HFFc6 (cell line): ENCODE results near the gene HES4. TPM values are rescaled to one million over a fixed set of nuclear protein-coding genes. Genes with fewer than 3 reads are reported as not detected.

Experiments used
- DNase-seq: peaks from one replicate; pipeline ENCODE4 v3.0.0-alpha.2; 2018
- H3K27ac Mint-ChIP-seq: 2 replicates; pipeline ENCODE4 v1.8.0; 2020; ENCODE audit warnings: mild to moderate bottlenecking, mixed read lengths
- H3K27me3 Mint-ChIP-seq: 2 replicates; pipeline ENCODE4 v1.8.0; 2021; ENCODE audit warnings: mild to moderate bottlenecking, moderate library complexity, mixed read lengths; ENCODE audit not compliant: insufficient read depth
- H3K36me3 Mint-ChIP-seq: 2 replicates; pipeline ENCODE4 v1.8.0; 2021; ENCODE audit warnings: low read depth, mixed read lengths
- H3K4me1 Mint-ChIP-seq: 2 replicates; pipeline ENCODE4 v1.8.0; 2020; ENCODE audit warnings: low read depth, mixed read lengths
- H3K4me3 Mint-ChIP-seq: 2 replicates; pipeline ENCODE4 v1.8.0; 2020; ENCODE audit warnings: mild to moderate bottlenecking, moderate library complexity, mixed read lengths
- H3K9me3 Mint-ChIP-seq: 2 replicates; pipeline ENCODE4 v1.8.0; 2020; ENCODE audit warnings: mild to moderate bottlenecking, mixed read lengths
- CTCF ChIP-seq: fragments of 200-600 bp; sonication (generic); IDR thresholded peaks from 2 replicates; pipeline ENCODE4 v1.5.0; 2021; ENCODE audit warnings: antibody characterized with exemption, mild to moderate bottlenecking
- long read RNA-seq: library from polyadenylated mRNA; unstranded; transcript quantifications from one replicate; pipeline ENCODE4 v2.0.0, GENCODE V29; 2019
- total RNA-seq, 6 experiments: library from RNA; stranded (reverse); fragmentation: NEBNext Ultra II Directional; extraction: Animal tissue kit (Norgen Biotek cat#: 25700); gene quantifications; 2 replicates in 1 of 6; 3 replicates in 5 of 6; pipeline ENCODE4 v1.2.3, GENCODE V29; 2021

Gene HES4, protein sequence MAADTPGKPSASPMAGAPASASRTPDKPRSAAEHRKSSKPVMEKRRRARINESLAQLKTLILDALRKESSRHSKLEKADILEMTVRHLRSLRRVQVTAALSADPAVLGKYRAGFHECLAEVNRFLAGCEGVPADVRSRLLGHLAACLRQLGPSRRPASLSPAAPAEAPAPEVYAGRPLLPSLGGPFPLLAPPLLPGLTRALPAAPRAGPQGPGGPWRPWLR
- total RNA-seq = 10 to 100 TPM; 14.1 to 17.4 (median 15.6) TPM
- long read RNA-seq, partial matches to known transcripts = 1 of 6 reads
- long read RNA-seq, other reads (novel, unspliced or antisense) = 1 of 6 reads

DNA sequence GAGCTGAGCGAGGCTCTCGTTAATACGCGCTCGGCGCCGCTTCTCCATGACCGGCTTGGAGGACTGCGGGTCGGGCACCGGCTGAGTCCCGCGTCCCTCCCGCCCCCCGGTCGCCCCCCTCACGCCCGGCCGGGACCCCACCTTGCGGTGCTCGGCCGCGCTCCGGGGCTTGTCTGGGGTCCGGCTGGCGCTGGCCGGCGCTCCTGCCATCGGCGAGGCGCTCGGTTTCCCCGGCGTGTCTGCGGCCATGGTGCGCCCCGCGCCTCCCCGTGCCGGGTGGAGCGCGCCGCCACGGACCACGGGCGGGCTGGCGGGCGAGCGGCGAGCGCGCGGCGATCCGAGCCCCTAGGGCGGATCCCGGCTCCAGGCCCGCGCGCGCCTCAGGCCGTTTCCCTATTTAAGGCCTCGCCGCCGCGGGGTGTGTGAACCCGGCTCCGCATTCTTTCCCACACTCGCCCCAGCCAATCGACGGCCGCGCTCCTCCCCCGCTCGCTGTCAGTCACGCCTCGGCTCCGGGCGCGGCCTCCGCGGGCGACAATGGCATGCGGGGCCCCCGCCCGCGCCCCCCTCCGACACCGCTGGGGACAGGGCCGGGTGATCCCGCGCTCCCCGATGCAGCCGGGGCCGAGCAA, at the start of gene HES4:
Gene HES4 (minus strand): TSS at position 373 of the 632 bp plus-strand sequence. CDS start 124 bp downstream, at position 249.
- no peaks in the 10 kb centered on the region for H3K9me3 Mint-ChIP-seq
- peak; percentile 88 for DNase-seq
- no peaks in the 10 kb centered on the region for H3K36me3 Mint-ChIP-seq
- peaks cover 16% of the 10 kb centered on the region for H3K4me1 Mint-ChIP-seq
- H3K27me3 Mint-ChIP-seq = peaks cover 5% of the 10 kb centered on the region
- peak within 1 kb of the TSS; percentile 83 for H3K4me3 Mint-ChIP-seq
- TF ChIP-seq CTCF = no peak; the same call in 1 of the 2 replicates
- peak within 1 kb of the TSS; percentile 93 for H3K27ac Mint-ChIP-seq

GRCh38 chr1:1048765-1049164, 48.9 kb upstream of the HES4 start:
- Mint-ChIP-seq H3K36me3 (peaks cover 24% of the 10 kb centered on the region), H3K4me1 (no peaks in the 10 kb centered on the region), H3K27me3 (peaks cover 7% of the 10 kb centered on the region), H3K4me3 (no peak overlapping the region), H3K9me3 (no peaks in the 10 kb centered on the region), H3K27ac (no peak overlapping the region)
- no peak for DNase-seq
- TF ChIP-seq CTCF = no peak

DNA sequence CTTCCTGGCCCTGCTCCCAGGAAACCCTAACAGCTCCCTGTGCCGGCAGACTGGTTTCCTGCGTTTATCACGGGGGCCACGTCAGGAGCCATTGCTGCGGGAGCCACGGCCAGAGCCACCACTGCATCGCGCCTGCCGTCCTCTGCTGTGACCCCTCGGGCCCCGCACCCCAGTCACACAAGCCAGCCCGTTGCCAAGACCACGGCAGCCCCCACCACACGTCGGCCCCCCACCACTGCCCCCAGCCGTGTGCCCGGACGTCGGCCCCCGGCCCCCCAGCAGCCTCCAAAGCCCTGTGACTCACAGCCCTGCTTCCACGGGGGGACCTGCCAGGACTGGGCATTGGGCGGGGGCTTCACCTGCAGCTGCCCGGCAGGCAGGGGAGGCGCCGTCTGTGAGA, 48.1 kb upstream of the HES4 start:
- TF ChIP-seq CTCF = no peak
- H3K4me1 Mint-ChIP-seq = no peaks in the 10 kb centered on the region
- H3K9me3 Mint-ChIP-seq = no peaks in the 10 kb centered on the region
- peaks cover 24% of the 10 kb centered on the region for H3K36me3 Mint-ChIP-seq
- H3K4me3 Mint-ChIP-seq = no peak overlapping the region
- no peak overlapping the region for H3K27ac Mint-ChIP-seq
- no peak for DNase-seq
- peaks cover 7% of the 10 kb centered on the region for H3K27me3 Mint-ChIP-seq

DNA sequence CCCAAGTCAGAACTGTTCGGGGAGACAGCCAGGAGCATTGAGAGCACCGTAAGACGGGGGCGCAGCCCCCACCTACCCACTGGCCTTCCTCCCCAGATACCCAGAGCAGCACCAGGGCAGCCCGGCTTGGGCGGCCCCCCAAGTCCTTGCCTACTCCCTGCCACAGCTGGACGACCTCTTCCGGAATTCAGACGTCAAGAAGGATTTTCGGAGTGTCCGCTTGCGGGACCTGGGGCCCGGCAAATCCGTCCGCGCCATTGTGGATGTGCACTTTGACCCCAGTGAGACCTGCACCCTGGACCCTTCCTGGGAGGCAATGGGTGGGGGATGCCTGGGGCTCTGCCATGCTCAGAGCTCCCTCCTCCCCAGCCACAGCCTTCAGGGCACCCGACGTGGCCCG, 47.5 kb upstream of the HES4 start:
- Mint-ChIP-seq H3K9me3 (no peaks in the 10 kb centered on the region), H3K4me3 (no peak overlapping the region), H3K4me1 (no peaks in the 10 kb centered on the region), H3K36me3 (peaks cover 20% of the 10 kb centered on the region), H3K27ac (no peak overlapping the region), H3K27me3 (peaks cover 8% of the 10 kb centered on the region)
- no peak for DNase-seq
- TF ChIP-seq CTCF = no peak

GRCh38 chr1:1046767-1047166, 46.9 kb upstream of the HES4 start:
- no peaks in the 10 kb centered on the region for H3K4me1 Mint-ChIP-seq
- DNase-seq = no peak
- peaks cover 15% of the 10 kb centered on the region for H3K36me3 Mint-ChIP-seq
- no peak overlapping the region for H3K27ac Mint-ChIP-seq
- H3K9me3 Mint-ChIP-seq = no peaks in the 10 kb centered on the region
- H3K27me3 Mint-ChIP-seq = peaks cover 8% of the 10 kb centered on the region
- H3K4me3 Mint-ChIP-seq = no peak overlapping the region
- no peak for TF ChIP-seq CTCF
